Activated CD4-positive, alpha-beta T cell treated with anti-CD3 and anti-CD28 coated beads, Interleukin-10, Interleukin-2, amounts not matched to agents 100 ng/mL and 50 ng/mL, durations not matched to agents 16 hours and 8 hours (primary cell): ENCODE data around the gene MED15.
A peak's percentile ranks its signal among the peaks of the same experiment; 100 is the strongest.

Source experiments
- DNase-seq: peaks from one replicate; pipeline ENCODE4 v3.0.0-alpha.2; 2020

MED15 gene

DNA sequence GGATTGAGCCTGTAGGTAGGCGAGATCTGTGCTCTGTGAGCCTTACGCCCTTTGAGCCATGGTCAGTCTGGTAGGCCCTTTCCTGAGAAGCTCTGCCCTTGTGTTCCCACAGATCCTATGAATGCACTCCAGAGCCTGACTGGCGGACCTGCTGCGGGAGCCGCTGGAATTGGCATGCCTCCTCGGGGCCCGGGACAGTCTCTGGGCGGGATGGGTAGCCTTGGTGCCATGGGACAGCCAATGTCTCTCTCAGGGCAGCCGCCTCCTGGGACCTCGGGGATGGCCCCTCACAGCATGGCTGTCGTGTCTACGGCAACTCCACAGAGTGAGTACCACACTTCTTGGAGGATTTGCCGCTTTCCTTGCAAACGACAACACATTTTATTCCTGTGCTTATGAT lies 47.4 kb downstream of the MED15 start:
- DNase-seq, result no peak

DNA sequence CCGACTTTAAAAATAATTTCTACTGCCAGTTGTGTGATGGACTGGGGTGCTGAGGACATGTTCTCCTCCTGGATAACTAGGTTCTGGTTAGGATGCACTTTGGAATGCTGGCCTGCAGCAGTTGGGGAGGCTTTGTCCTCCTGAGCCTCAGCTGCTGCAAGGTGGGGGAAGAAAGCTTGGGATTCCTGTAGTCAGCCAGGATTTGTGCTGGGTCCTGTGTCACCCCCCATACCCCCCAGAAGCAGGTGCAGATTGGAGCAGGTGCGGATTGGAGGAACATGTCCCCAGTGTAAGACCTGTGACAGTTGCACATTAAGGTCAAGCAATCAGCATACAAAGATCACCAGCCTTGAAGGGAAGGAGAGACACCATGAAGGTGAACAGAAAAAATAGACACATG lies 51.1 kb downstream of the MED15 start:
- no peak for DNase-seq

DNA sequence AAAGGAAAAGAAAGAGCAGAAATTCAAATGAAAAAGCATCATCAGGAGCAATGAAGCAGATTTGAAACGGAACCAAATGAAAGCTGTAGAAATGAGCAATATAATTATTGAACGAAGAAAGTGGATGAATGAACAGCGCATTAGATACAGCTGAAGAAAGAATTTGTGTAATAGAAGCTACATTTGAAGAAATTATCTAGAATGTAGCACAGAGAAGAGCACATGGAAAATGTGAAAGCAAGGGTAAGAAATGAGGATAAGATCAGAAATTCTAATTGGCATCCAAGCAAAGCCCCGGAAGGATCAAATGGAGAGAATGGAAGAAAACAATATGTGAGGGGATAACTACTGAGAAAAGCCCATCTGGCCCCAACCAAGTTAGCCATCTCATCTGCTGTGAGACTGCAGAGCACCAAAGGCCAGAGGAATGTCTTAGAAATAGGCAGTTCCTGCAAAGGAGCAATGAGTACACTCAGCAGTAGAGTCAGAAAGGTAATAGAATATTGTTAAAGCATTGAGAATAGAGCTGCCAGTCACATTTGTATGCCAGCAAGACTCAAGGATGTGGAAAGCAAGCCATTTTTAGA lies 51.9 kb downstream of the MED15 start:
- DNase-seq, result no peak

DNA sequence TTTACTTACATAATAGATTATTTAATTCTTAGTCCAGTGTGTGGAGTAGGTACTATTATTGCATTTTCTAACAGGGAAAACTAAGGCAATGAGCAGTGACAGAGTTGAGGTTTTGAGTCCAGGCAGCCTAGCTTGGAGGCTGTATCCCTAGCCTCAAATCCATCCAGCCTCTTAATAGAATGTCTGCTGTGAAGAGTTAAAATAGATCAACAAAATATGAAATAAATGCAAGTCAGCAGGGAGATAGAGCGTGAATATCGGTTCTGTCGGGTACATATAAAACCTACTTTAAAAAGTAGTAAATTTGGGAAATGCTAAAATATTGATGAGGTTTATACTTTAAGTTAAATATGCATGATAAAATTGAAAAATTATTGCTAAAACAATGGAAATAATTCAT lies 53.3 kb downstream of the MED15 start:
- DNase-seq, result no peak

DNA sequence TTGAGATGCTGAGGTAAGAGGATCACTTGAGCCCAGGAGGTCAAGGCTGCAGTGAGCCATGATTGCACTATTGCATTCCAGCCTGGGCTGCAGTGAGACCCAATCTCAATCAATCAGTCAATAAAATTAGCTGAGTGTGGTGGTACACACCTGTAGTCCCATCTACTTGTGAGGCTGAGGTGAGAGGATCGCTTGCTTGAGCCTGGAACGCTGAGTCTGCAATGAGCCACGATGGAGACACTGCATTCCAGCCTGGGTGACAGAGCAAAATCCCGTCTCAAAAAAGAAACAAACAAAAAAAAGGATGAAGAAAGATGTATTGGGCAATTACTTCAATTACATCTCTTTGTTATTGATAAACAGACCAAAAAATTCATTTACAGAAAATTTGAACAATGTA lies 54.5 kb downstream of the MED15 start:
- DNase-seq, result no peak

DNA sequence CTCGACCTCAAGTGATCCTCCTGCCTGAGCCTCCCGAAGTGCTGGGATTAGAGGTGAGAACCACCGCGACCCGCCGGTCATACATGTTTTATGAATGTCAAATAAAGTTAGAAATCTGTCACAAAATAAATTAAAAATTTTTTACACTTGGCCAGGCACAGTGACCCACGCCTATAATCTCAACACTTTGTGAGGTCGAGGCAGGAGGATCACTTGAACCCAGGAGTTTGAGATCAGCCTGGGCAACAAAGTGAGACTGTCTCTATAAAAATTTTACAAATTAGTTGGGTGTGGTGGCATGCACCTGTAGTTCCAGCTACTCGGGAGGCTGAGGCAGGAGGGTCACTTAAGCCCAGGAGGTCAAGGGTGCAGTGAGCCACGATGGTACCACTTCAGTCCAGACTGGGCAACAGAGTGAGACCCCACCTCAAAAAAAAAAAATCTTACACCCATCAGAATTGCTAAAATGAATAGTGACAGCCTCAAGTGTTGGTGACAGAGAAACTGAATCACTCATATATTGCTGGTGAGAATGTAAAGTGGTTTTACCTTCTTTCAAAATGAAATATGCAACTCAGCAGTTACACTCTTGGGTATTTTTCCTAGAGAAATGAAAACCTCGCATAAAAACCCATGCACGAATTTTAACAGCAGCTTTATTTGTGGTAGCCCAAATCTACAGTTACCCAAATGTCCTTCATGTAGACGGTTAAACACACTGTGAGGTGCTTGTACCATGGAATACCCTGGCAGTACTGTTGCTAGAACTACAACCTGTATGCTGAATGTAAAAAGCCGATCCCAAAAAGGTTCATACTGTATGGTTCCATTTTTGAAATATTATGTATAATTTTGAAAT lies 55.4 kb downstream of the MED15 start:
- DNase-seq, result peak; percentile 59

DNA sequence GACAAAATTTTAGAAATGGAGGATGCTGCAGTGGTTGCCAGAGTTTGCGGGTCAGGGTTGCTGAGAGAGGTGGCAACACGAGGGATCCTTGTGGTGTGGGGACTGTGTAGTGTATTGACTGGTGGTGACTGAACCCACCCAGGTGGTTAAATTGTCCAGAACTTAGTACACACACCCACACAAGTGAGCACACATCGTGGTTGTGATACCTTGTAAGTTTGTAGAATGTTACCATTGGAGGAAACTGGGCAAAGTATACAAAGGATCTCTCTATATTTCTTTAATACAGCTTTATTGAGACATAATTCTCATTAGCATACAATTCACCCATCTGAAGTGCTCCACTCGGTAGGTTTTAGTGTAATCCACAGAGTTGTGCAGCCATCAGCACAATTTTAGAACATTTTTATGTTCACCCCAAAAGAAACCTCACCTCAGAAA lies 56.1 kb downstream of the MED15 start:
- peak; percentile 68 for DNase-seq

DNA sequence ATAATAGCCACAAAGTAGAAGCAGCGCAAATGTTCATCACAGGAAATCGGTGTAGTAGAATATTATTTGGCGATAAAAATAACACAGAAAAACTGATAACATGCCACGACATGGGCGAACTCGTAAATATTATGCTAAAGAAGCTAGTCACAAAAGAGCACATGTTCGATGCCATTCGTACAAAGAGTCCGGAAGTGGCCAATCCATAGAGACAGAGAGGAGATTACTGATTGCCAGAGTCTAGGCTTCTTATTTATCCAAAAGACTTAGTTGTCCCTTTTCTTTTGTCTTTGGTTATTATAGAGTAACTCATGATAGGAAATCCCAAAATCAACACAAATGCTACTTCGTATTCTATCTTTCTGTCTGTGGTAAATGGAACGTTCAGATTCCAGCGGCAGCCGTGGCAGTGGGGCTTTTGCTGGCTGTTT lies 56.5 kb downstream of the MED15 start:
- no peak for DNase-seq

DNA sequence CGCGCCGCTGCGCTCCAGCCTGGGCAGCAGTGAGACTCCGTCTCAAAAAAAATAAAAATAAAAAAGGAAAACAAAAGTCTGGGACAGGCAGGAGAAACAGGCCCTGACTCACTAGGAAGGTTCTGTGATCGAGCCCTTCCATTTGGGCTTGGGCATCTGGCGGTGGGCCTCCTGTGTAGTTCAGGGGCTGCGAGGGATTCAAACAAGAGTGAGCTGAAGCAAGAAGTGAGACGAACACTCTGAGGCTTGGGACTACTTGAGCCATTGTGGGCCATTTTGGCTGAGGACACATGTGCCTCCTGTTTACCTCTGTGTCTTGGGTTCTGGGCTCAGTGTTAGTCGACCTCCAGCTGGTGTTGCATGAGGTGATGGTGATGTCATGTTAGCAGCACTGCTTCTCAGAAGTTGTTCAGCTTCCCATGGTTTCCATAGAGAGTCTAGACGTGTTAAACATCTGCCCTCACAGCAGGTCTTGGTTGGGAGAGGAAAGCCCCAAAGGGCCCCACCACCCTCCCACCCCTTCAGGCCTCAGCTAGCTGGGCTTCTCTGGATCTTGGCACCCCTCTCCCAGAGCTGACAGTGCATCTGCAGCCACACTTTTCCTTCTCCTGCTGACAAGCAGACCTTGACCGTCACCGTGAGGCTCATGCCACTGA lies 57.8 kb downstream of the MED15 start:
- peak; percentile 24 for DNase-seq

DNA sequence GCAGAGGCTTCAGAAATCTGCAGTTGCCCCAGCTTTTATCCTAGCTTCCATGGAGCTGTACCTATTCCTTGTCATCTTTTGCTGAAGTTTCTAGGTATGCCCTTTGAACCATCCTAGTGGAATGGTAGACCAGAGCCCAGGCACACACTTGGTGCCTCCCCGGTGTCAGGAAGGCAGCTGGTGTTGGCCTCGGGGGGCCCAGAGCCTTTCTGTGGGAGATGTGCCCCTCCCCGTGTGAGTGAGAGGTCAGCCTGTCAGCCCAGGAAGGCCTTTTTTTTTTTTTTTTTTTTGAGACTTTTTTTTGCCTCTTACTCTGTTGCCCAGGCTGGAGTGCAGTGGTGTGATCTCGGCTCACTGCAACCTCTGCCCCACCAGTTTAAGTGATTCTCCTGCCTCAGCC lies 58.4 kb downstream of the MED15 start:
- DNase-seq, result no peak

DNA sequence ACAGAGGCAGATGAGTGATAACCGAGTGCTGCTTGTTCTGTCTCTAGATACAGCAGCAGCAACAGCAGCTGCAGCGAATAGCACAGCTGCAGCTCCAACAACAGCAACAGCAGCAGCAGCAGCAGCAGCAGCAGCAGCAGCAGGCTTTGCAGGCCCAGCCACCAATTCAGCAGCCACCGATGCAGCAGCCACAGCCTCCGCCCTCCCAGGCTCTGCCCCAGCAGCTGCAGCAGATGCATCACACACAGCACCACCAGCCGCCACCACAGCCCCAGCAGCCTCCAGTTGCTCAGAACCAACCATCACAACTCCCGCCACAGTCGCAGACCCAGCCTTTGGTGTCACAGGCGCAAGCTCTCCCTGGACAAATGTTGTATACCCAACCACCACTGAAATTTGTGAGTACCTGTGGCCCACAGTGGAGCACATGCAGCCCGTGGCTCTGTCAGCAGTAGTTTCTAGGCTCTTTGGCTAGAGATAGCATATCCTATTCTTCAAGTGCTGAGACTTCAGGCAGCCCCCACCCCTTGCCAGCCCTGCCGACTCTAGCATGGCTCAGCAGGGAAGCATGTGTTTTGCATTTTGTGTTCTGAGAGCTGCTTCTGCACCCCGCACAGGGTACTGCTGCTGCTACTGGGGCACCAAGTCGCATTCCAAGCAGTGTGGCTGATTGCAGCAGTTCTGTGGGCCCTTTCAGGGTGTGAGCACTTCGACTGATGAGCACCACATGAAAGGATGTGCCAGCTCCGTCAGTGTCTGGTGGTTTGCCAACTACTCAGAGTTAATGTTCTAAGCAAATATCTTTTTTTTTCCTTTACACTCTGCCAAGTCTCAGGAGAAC lies 59.2 kb downstream of the MED15 start:
- peak; percentile 54 for DNase-seq

DNA sequence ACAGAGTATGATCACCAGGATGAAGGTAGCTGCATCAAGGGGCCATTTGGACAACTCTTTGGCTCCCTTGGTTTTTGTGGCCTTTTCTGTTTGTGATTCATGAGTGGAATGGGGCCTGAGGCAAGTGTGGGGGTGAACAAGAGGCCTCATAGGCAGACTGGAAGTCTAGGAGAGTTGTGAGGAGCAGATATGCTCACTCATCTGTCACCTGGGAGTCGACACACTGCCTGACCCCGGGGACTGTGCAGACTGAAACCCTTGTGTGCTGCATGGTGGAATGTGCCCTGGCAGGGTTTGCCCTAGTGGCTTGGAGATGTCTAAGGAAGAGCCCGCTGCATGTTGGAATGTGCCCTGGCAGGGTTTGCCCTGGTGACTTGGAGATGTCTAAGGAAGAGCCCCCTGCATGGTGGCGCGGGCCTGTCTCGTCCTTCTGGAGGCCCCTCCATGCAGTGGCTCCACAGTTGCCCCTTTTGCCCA lies 60.0 kb downstream of the MED15 start:
- no peak for DNase-seq

DNA sequence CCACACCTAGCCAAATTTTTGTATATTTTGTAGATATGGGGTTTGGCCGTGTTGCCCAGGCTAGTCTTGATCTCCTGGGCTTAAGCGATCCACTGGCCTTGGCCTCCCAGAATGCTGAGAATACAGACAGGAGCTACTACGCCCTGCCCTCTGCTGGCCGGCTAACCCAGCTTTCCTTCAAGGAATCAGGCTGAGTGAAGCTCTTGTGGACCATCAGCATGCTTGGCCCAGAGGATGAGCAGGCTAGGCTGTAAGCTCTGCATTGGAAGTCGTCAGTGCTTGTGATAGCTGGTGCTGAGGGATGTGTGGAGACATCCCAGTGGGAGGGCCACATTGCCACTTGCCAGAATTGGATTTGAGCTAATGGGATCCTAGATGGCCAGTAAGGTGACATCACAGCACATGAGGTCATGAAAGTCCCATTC lies 60.6 kb downstream of the MED15 start:
- DNase-seq, result no peak

DNA sequence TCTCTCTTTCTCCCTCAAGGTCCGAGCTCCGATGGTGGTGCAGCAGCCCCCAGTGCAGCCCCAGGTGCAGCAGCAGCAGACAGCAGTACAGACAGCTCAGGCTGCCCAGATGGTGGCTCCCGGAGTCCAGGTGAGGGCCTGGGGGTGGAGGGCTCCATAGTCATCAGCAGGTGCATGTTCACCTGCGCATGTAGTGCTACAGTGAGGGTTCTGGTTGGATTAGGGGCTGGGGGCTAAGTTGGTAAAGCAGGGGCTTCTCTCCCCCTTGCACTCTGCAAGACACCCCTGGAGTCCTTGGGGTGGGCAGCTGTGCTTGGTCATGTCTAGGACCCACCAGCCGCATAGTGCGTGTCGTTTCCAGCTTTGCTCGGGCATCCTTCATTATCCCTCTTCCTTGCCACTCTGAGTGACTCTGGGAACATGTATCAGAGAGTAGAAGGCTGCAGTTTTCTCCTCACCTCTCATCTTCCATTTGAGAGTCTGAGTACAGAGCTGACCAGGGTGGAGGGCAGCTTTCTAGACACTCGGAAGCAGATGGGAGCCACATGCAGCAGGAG lies 61.2 kb downstream of the MED15 start:
- DNase-seq, result no peak

DNA sequence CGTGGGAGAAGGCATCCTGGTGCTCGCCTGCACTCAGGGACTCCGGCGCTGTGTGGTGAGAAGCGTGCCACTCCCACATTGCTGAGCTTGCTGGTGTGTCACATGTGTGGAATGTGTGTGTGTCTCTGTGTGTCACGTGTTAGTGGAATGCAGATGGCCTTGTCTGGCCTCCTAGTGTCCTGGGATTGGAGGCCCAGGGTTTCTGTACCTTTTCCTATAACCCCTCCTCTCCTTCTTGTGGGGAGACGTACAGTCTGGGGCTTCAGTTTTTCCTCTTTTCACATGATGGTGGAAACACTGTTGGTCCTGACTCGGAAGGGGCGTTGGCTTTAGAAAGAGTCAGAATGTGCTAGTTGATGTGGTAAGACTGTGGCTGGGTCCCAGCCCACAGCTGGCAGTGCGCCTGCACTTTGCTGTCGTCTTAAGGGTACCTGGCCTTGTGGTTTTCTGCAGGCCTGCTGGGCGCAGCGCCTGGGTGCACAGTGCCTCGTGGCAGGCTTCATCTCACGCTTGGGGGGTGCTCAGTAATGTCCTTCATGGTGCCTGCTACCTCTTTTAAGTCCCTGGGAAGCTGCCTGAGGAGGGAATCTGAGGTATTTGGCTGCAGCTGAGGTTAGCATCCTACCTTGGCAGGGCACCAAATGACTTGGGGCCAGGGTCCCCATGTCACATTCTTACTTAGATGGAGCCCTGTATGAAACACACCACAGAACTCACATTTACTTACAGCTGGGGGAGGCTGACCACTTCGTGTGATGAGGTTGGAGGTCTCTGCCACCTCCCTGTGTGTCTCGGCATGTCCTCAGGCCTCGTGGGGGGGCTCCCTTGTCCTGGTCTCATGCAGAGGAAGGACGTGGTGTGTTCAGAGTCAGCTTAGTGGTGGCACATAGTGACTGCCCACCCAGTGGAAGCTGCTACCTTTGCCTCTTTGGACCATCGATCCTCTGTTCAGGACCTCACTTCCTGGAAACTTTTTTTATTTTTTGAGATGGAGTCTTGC lies 61.9 kb downstream of the MED15 start:
- DNase-seq, result peak; percentile 89

DNA sequence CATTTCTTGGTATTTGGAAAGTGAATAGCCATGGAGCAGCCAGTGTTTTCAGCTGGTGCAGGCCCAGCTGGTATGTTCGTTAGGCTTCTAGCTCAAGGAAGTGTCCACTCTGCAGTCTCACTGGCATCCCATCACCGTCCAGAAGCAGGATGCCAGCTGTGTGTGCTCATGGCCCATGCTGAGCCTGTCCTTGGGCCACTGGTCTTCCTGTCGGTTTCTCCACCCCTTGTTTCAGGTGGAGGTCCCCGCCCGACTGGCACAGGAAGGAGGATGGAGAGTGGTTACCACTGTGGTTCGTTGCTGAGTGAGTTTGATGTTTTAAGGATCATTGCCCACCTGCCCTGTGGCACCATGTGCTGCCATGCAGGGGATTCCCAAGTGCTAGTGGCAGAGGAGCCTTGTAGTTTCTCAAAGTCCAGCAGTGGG lies 63.7 kb downstream of the MED15 start:
- peak; percentile 24 for DNase-seq

DNA sequence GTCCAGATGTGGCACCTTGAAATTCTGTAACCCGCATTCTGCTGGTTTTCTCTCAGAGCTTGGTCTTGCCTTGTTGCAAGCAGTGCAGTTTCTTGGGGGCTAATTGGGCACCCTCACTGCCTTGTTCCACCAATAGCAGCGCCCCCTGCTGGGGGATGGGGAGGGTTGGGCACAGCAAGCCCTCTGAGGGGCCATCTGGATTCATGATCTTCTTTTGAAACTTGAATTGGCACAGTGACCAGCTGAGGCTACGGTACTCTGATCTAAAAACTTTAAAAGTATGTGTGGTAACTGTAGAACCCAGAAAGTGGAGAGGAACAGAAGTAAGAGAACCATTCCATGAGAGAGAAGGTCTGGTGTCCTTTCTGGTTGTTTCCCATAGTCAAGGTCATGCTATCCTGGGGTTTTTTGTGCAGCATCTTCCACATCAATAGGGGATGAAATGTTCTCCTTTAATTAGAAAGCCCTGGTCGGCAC lies 64.2 kb downstream of the MED15 start:
- peak; percentile 68 for DNase-seq

DNA sequence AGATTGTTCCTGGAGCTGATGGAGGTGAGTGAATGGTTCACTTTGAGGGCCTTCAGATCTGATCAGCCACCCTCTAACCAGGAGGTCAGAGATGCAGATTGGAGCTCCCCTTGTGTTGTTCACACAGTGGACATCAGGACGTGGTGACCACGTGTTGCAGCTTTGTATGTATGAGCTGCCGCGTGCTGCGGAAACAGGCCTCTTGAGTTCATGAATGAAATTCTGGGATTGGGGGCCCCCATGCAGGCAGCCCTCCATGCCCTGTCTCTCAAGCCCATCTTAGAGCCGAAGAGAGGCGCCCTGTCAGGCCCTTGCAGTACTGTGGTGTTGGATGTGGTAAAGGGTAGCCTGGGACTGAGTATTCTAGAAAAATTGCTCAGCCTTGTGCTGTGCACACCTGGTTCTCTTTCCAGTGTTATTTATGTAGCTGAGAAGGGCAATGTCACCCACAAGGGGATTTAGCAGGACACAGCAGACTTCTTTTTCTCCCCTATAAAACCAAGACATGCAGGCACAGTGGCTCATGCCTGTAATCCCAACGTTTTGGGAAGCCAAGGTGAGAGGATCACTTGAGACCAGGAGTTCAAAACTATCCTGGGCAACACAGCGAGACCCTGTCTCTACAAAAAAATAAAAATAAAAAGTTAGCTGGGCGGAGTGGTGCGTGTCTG lies 64.9 kb downstream of the MED15 start:
- no peak for DNase-seq

DNA sequence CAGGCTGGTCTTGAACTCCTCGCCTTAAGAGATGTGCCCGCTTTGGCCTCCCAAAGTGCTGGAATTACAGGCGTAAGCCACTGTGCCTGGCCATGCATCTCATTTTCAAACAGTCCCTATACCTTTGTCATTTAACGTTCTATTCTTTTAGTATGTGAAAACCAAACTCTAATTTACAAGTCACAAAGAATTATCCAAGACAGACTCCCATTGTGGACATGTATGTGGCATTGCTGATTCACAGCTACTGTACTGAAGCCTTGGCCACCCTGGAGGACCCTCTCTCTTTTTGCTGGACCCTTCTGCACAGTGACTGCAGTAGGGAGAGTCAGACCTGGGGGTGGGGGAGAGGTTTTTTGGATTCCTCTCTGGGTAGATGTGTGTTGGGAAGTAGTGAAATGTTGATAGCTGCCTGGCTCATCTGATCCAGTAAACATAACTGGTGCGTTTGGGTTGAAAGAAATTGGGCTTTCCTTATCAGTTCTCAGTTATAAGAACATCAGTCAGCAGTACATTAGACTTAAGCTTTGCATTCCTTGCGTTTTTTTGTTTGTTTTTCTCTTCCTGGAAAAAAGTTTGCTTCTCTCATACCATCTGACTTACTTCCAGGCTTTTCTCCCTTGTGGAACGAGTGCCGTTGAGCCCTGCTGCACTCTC lies 65.9 kb downstream of the MED15 start:
- no peak for DNase-seq
